Measurements from ENCODE around the gene COX15. TPM values are rescaled to one million over a fixed set of nuclear protein-coding genes. Genes with fewer than 3 reads are reported as not detected.

Gene COX15
- total RNA-seq, 1 experiment from 2014 or later, result 34.2 TPM

- H3K4me2 ChIP-seq (ENCODE audit: insufficient read depth, insufficient read length, low read length), result no peak overlapping the region
- H2BK20ac ChIP-seq (ENCODE audit: low read depth, low read length, poor library complexity, severe bottlenecking), result no peak overlapping the region
- H3K14ac ChIP-seq (ENCODE audit: insufficient read depth, low read length), result no peak overlapping the region
- H2BK120ac ChIP-seq (ENCODE audit: low read depth, low read length, poor library complexity, severe bottlenecking), result no peak overlapping the region
- H4K91ac ChIP-seq (ENCODE audit: insufficient read length, low read depth, low read length), result no peak overlapping the region
- H3K27me3 Mint-ChIP-seq (ENCODE audit: low read depth), result no peaks in the 10 kb centered on the region
- H3K79me2 ChIP-seq (ENCODE audit: insufficient read depth, low read length), result no peaks in the 10 kb centered on the region
- H4K8ac ChIP-seq (replicated peaks; ENCODE audit: insufficient read length, low read depth, low read length), result no peak overlapping the region
- H3K56ac ChIP-seq (ENCODE audit: insufficient read length, low read depth, low read length), result no peak overlapping the region
- no peaks in the 10 kb centered on the region for H3K79me1 ChIP-seq (ENCODE audit: insufficient read depth, low read depth, low read length, poor library complexity, severe bottlenecking)
- no peaks in the 10 kb centered on the region for H3K4me1 ChIP-seq (ENCODE audit: insufficient read depth, low read length)
- no peaks in the 10 kb centered on the region for H3K4me1 Mint-ChIP-seq
- H2BK15ac ChIP-seq (ENCODE audit: low read depth, low read length), result no peak overlapping the region
- H3K18ac ChIP-seq (ENCODE audit: insufficient read length, low read depth, low read length), result no peak overlapping the region
- H3K9me3 ChIP-seq (ENCODE audit: control insufficient read depth, low read depth, low read length), result no peaks in the 10 kb centered on the region
- H2BK5ac ChIP-seq (ENCODE audit: insufficient read length, low read length), result no peak overlapping the region
- H2AFZ ChIP-seq (ENCODE audit: low read length), result no peak overlapping the region
- H3K36me3 Mint-ChIP-seq (ENCODE audit: insufficient read depth in 1 of 3, low read depth in 3 of 3), result peaks cover 7 to 45% (median 35%) of the 10 kb centered on the region in 3 experiments; a peak in 6 of 7 replicates
- no peak for DNase-seq
- no peaks in the 10 kb centered on the region for H3K27me3 ChIP-seq (ENCODE audit: insufficient read depth, low read length)
- no peak overlapping the region for H2AK5ac ChIP-seq (ENCODE audit: insufficient read length, low read length)
- peak overlapping the region in 2 of 3 experiments; percentile 25 to 78; a peak in 2 of 7 replicates for H3K27ac Mint-ChIP-seq
- H4K5ac ChIP-seq (ENCODE audit: insufficient read length, low read depth, low read length), result no peak overlapping the region
- H3K4ac ChIP-seq (ENCODE audit: low read depth, low read length), result no peak overlapping the region
- H3T11ph ChIP-seq (ENCODE audit: low read length), result no peak overlapping the region
- no peak overlapping the region for H3K23ac ChIP-seq (ENCODE audit: insufficient read length, low read depth, low read length)
- no peaks in the 10 kb centered on the region for H3K23me2 ChIP-seq (ENCODE audit: insufficient read length, low read depth, low read length, poor library complexity, severe bottlenecking)
- H3K9ac ChIP-seq (ENCODE audit: extremely low read depth, insufficient read length, low read length), result no peak overlapping the region
- H2BK12ac ChIP-seq (ENCODE audit: insufficient read length, low read depth, low read length), result no peak overlapping the region
- WGBS (ENCODE audit: extremely low coverage, insufficient read length, low lambda C conversion rate), result no CpG with 5 or more reads among the region's 1 CpG
- no peak overlapping the region for H3K4me3 Mint-ChIP-seq
- no peaks in the 10 kb centered on the region for H3K9me3 Mint-ChIP-seq
- H3K27ac ChIP-seq (ENCODE audit: insufficient read length, low read depth, low read length), result no peak overlapping the region
- no peaks in the 10 kb centered on the region for H4K20me1 ChIP-seq (ENCODE audit: control insufficient read depth, insufficient read depth, insufficient read length)
- no peak for TF ChIP-seq CTCF (conservative IDR thresholded peaks at IDR 0.05)
These were observed 28.4 kb upstream of the COX15 start for GRCh38 chr10:99760321-99760720.
